Calu3 (cell line): ENCODE measurements around the gene CARMIL1. TPM values are rescaled to one million over a fixed set of nuclear protein-coding genes. Genes with fewer than 3 reads are reported as not detected.

Source experiments
- BruUV-seq: library from RNA; stranded (reverse); fragments of 400-500 nt; replicated peaks from 2 replicates; lab custom pipeline; 2021; lab: Mats Ljungman, UMichigan
- CTCF ChIA-PET: fragments of 300-600 bp; sonication (Branson Sonifier 250); formaldehyde crosslinking; loops from one replicate; lab custom pipeline; 2022; ENCODE audit warnings: antibody characterized with exemption; lab: Charles Lee
- DNase-seq: peaks from one replicate; pipeline ENCODE4 v3.0.0; 2022
- H3K27ac Mint-ChIP-seq: one replicate; pipeline ENCODE4 v1.8.0; 2022; ENCODE audit warnings: mixed read lengths; ENCODE audit not compliant: unreplicated experiment
- H3K27me3 Mint-ChIP-seq: one replicate; pipeline ENCODE4 v1.8.0; 2022; ENCODE audit warnings: mixed read lengths; ENCODE audit not compliant: unreplicated experiment
- H3K36me3 Mint-ChIP-seq: one replicate; pipeline ENCODE4 v1.8.0; 2022; ENCODE audit warnings: mild to moderate bottlenecking, moderate library complexity, mixed read lengths; ENCODE audit not compliant: insufficient read depth, unreplicated experiment
- H3K4me1 Mint-ChIP-seq: one replicate; pipeline ENCODE4 v1.8.0; 2022; ENCODE audit warnings: mild to moderate bottlenecking, low read depth, mixed read lengths; ENCODE audit not compliant: unreplicated experiment
- H3K4me3 Mint-ChIP-seq: one replicate; pipeline ENCODE4 v1.8.0; 2022; ENCODE audit warnings: mild to moderate bottlenecking, low read depth, moderate library complexity, mixed read lengths; ENCODE audit not compliant: unreplicated experiment
- H3K9me3 Mint-ChIP-seq: one replicate; pipeline ENCODE4 v1.8.0; 2022; ENCODE audit warnings: low read depth, mixed read lengths; ENCODE audit not compliant: unreplicated experiment
- CTCF ChIP-seq: fragments of 200-600 bp; IDR thresholded peaks from one replicate; pipeline ENCODE4 v1.8.0; 2022; ENCODE audit warnings: antibody characterized with exemption; ENCODE audit not compliant: unreplicated experiment
- intact Hi-C: fragments of 100-400 bp; cut with micrococcal nuclease; formaldehyde crosslinking; loops from one replicate; pipeline ENCODE4 v1.10.0; 2022; ENCODE audit not compliant: unreplicated experiment
- total RNA-seq: library from RNA; stranded (reverse); gene quantifications from 2 replicates; pipeline ENCODE4 v1.2.3, GENCODE V29; 2022

CARMIL1 gene
- total RNA-seq, 1 experiment from 2014 or later = 92.4 TPM

DNA sequence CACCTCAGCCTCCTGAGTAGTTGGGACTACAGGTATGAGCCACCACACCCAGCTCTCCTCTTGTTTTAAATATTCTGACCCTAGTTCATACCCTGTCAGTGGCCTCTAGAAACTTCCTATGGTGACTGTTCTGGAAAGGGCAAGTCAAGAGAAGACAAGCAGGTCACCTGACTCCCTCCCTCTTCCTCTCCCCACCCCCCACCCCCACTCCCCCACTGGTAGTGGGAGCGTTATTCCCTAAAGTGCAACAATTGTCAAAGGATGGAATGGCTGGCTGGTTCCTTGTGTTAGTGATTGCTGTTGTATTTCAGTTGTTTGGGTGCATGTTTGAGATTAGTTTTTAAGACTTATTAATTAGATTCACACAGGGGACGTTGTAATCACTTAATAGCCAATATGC is 136.1 kb downstream of the CARMIL1 start:
- CTCF ChIA-PET = interaction anchor here (1.7 kb wide), 1 partner anchor 15 kb away, joined by 5 read pairs; no protein-coding TSS in a partner anchor
- no peak for TF ChIP-seq CTCF
- no TSS peak for BruUV-seq
- H3K4me3 Mint-ChIP-seq = no peak overlapping the region
- no peaks in the 10 kb centered on the region for H3K27me3 Mint-ChIP-seq
- no peak overlapping the region for H3K27ac Mint-ChIP-seq
- no peaks in the 10 kb centered on the region for H3K36me3 Mint-ChIP-seq
- no peaks in the 10 kb centered on the region for H3K9me3 Mint-ChIP-seq
- peaks cover 67% of the 10 kb centered on the region for H3K4me1 Mint-ChIP-seq
- intact Hi-C loops = loop anchor here (5.0 kb wide), 3 partner anchors 43 to 58 kb away; no protein-coding TSS in a partner anchor
- DNase-seq = no peak

DNA sequence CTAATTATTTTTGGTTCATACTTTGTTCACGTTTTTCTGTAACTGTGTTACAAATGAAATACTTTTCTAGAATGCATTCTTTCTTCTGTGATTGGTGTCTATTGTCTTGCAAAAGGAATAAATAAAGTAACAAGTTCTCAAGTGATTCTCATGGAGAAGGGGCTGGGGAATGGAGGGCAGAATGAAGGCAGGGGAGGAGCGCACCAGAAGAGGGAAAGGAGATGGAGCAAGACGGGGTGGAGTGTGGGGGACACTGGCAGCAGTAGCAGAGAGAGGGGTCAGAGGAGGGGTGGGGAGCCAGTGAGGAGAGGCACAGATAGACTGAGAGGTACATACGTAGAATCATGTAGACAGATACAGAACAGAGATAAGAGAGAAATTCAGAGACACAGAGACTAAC is 136.5 kb downstream of the CARMIL1 start:
- BruUV-seq = no TSS peak
- no peaks in the 10 kb centered on the region for H3K27me3 Mint-ChIP-seq
- CTCF ChIA-PET = no interaction called here

DNA sequence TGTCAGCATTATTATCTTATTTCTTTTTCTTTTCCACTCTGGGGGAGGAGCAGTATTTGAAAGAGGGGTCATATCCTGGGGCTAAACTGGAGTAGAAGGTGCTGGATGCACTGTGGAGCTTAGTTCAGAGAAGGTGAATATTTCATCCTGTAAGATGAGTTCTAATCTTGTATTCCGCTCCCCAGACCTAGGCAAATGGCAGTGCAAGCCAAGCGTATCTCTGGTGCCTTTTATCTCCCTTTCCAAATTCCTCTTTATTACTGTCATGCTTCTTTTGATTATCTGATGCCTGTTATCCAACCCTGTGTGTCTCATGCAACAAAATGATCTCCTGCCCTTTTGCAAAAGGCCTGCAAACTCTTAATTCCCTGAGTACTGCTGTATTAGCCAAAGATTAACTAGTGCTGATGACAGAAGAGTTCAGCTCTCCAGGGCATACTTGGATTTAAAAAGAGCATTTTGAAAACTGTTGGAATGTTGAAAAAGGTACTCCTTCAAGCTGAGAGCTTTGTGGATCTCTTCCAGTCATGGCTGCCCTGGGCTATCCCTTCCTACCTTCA is 138.0 kb downstream of the CARMIL1 start:
- CTCF ChIA-PET = interaction anchor here (0.5 to 1.4 kb wide), 4 partner anchors 83 to 224 kb away, joined by 3 to 4 read pairs (median 3); no protein-coding TSS in a partner anchor
- peaks cover 62% of the 10 kb centered on the region for H3K4me1 Mint-ChIP-seq
- DNase-seq = no peak
- intact Hi-C loops = loop anchor here (5.0 kb wide), 3 partner anchors 45 to 60 kb away; no protein-coding TSS in a partner anchor
- H3K36me3 Mint-ChIP-seq = no peaks in the 10 kb centered on the region
- no peak overlapping the region for H3K4me3 Mint-ChIP-seq
- TF ChIP-seq CTCF = no peak
- H3K27ac Mint-ChIP-seq = no peak overlapping the region
- no peaks in the 10 kb centered on the region for H3K27me3 Mint-ChIP-seq
- H3K9me3 Mint-ChIP-seq = no peaks in the 10 kb centered on the region
- no TSS peak for BruUV-seq

More for the DNA sequence above, 136.5 kb downstream of the CARMIL1 start:
- Mint-ChIP-seq H3K9me3 (no peaks in the 10 kb centered on the region), H3K4me1 (peaks cover 70% of the 10 kb centered on the region), H3K4me3 (no peak overlapping the region), H3K27ac (no peak overlapping the region), H3K36me3 (no peaks in the 10 kb centered on the region)
- DNase-seq = no peak
- intact Hi-C loops = loop anchor here (5.0 kb wide), 3 partner anchors 43 to 58 kb away; no protein-coding TSS in a partner anchor
- TF ChIP-seq CTCF = no peak

DNA sequence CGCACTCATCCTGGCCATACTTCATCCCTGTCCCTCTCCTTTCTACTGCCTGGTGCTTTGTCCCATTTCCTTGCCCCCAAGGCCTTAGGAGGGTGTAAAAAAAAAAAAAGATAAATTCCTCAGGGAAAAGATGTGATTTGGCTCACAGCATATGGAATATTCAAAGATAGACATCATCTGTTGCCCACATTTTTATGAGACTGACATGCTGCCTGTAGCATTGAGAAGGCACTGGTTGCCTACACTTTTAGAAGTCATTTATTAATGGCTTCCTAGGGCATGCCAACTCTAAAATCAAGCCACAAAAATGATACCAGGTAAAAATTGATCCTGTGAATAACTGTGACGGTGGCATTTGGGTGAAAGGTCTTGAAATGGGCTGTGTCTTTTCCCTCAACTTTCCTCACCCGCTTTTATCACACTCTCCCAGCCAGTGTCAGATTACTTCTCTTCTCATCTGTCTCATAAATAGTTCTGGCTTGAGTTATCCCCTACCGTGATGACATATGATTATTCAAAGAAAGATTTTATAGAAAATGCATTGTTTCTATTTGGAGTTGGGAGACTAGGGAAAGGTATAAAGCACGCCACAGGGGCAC is 139.4 kb downstream of the CARMIL1 start:
- H3K4me3 Mint-ChIP-seq = peak overlapping the region; percentile 39
- no peak for TF ChIP-seq CTCF
- intact Hi-C loops = loop anchor here (5.0 kb wide), 3 partner anchors 46 to 61 kb away; no protein-coding TSS in a partner anchor
- CTCF ChIA-PET = interaction anchor here (0.6 to 2.0 kb wide), 8 partner anchors 17 to 805 kb away, joined by 3 to 10 read pairs (median 5); no protein-coding TSS in a partner anchor
- H3K36me3 Mint-ChIP-seq = no peaks in the 10 kb centered on the region
- DNase-seq = peak; percentile 54
- no peaks in the 10 kb centered on the region for H3K27me3 Mint-ChIP-seq
- H3K9me3 Mint-ChIP-seq = no peaks in the 10 kb centered on the region
- H3K4me1 Mint-ChIP-seq = peaks cover 62% of the 10 kb centered on the region
- peak overlapping the region; percentile 61 for H3K27ac Mint-ChIP-seq
- no TSS peak for BruUV-seq
